SK-N-SH (cell line): ENCODE results near the gene DOP1B. TPM values are rescaled to one million over a fixed set of nuclear protein-coding genes. Genes with fewer than 3 reads are reported as not detected.

ENCODE experiments used
- CTCF ChIA-PET: fragments of 300-600, 350-600 bp; formaldehyde crosslinking; extraction: SDS; loops from one replicate; lab custom pipeline; 2021; lab: Yijun Ruan, JAX
- POLR2A ChIA-PET: fragments of 350-600 bp; sonication (Branson Sonifier 250); formaldehyde crosslinking; extraction: SDS; loops from one replicate; lab custom pipeline; 2020; ENCODE audit warnings: antibody characterized with exemption, inconsistent platforms; lab: Yijun Ruan, JAX
- DNase-seq: peaks from one replicate; pipeline ENCODE4 v3.0.0; 2012
- H2AFZ ChIP-seq: fragments of 200-600 bp; sonication (generic); 2 replicates; pipeline ENCODE4 v1.8.1; 2016; ENCODE audit warnings: antibody characterized with exemption, mild to moderate bottlenecking, low read depth
- H3F3A ChIP-seq: fragments of 200-600 bp; sonication (generic); replicated peaks from 2 replicates; pipeline ENCODE3; 2016; ENCODE audit warnings: antibody characterized with exemption, mild to moderate bottlenecking; ENCODE audit not compliant: insufficient read depth
- H3K27ac ChIP-seq, 2 experiments: fragments of 200-500 bp in 1 of 2; fragments of 200-600 bp in 1 of 2; sonication (Bioruptor generic) in 1 of 2; sonication (generic), shearing (Covaris generic) in 1 of 2; 2 replicates each; pipeline versions ENCODE4 v1.5.1 to v1.6.1; 2014 to 2016; ENCODE audit warnings: low read depth in 2 of 2, inconsistent platforms in 1 of 2, low read length in 1 of 2, mild to moderate bottlenecking in 1 of 2, mixed read lengths in 1 of 2
- H3K27me3 ChIP-seq: fragments of 200-600 bp; sonication (generic), shearing (Covaris generic); 2 replicates; pipeline ENCODE4 v1.6.1; 2016; ENCODE audit warnings: mixed run types; ENCODE audit not compliant: insufficient read depth
- H3K36me3 ChIP-seq, 2 experiments: fragments of 200-500 bp in 1 of 2; fragments of 200-600 bp in 1 of 2; sonication (Bioruptor generic) in 1 of 2; sonication (generic) in 1 of 2; replicated peaks in 1 of 2; 2 replicates each; pipeline versions ENCODE3 to v1.5.1; 2014 to 2016; ENCODE audit warnings: low read length in 1 of 2, mild to moderate bottlenecking in 1 of 2; ENCODE audit not compliant: insufficient read depth in 2 of 2, control insufficient read depth in 1 of 2
- H3K4me1 ChIP-seq, 2 experiments: fragments of 200-500 bp in 1 of 2; fragments of 200-600 bp in 1 of 2; sonication (Bioruptor generic) in 1 of 2; sonication (generic), shearing (Covaris generic) in 1 of 2; 2 replicates each; pipeline versions ENCODE4 v1.5.1 to v1.6.1; 2014 to 2016; ENCODE audit warnings: low read depth in 1 of 2, low read length in 1 of 2, mixed run types in 1 of 2; ENCODE audit not compliant: insufficient read depth in 2 of 2, control insufficient read depth in 1 of 2
- H3K4me2 ChIP-seq: fragments of 200-600 bp; sonication (generic), shearing (Covaris generic); 2 replicates; pipeline ENCODE4 v1.6.1; 2017; ENCODE audit warnings: mixed run types
- H3K4me3 ChIP-seq, 2 experiments: fragments of 200-500 bp in 1 of 2; fragments of 200-600 bp in 1 of 2; sonication (Bioruptor generic) in 1 of 2; sonication (generic), shearing (Covaris generic) in 1 of 2; 2 replicates each; pipeline versions ENCODE4 v1.5.1 to v1.8.1; 2014 to 2016; ENCODE audit warnings: low read depth in 2 of 2, inconsistent platforms in 1 of 2, low read length in 1 of 2, mild to moderate bottlenecking in 1 of 2, mixed read lengths in 1 of 2, moderate library complexity in 1 of 2
- H3K79me2 ChIP-seq: fragments of 200-600 bp; sonication (generic); 2 replicates; pipeline ENCODE4 v1.8.1; 2017; ENCODE audit warnings: mild to moderate bottlenecking; ENCODE audit not compliant: insufficient read depth
- H3K9ac ChIP-seq: fragments of 200-600 bp; sonication (generic); 2 replicates; pipeline ENCODE4 v1.6.1; 2017; ENCODE audit warnings: mixed run types
- H3K9me2 ChIP-seq: fragments of 200-600 bp; sonication (generic); 2 replicates; pipeline ENCODE4 v1.6.1; 2017; ENCODE audit warnings: mixed run types
- H3K9me3 ChIP-seq: fragments of 200-600 bp; sonication (generic); 2 replicates; pipeline ENCODE4 v1.6.1; 2017; ENCODE audit warnings: mixed run types, mild to moderate bottlenecking, moderate library complexity
- H4K20me1 ChIP-seq: fragments of 200-600 bp; sonication (generic); 2 replicates; pipeline ENCODE4 v1.6.1; 2017; ENCODE audit warnings: mild to moderate bottlenecking, mixed run types; ENCODE audit not compliant: insufficient read depth
- CTCF ChIP-seq: fragments of 200-600 bp; sonication (generic); IDR thresholded peaks from 2 replicates; pipeline ENCODE4 v1.6.1; 2017; ENCODE audit warnings: antibody characterized with exemption, mild to moderate bottlenecking, moderate library complexity
- ELF1 ChIP-seq: IDR thresholded peaks from 2 replicates; pipeline ENCODE4 v1.4.0; 2012
- EZH2phosphoT487 ChIP-seq: fragments of 200-600 bp; sonication (generic); IDR thresholded peaks from 2 replicates; pipeline ENCODE4 v1.6.1; 2017; ENCODE audit warnings: low read depth, mixed run types, mild to moderate bottlenecking, antibody characterized with exemption, moderate library complexity, borderline replicate concordance
- FOXM1 ChIP-seq: IDR thresholded peaks from 2 replicates; pipeline ENCODE4 v1.4.0; 2012; ENCODE audit warnings: low read depth, mild to moderate bottlenecking
- GATA2 ChIP-seq: sonication (generic); formaldehyde crosslinking; IDR thresholded peaks from 2 replicates; pipeline ENCODE4 v1.5.0; 2020; ENCODE audit warnings: mild to moderate bottlenecking, missing genetic modification reagents
- IRF3 ChIP-seq: fragments of 150-350 bp; IDR thresholded peaks from 2 replicates; pipeline ENCODE4 v1.6.1; 2016; ENCODE audit warnings: mild to moderate bottlenecking, low read depth, low read length
- JUND ChIP-seq: IDR thresholded peaks from 2 replicates; pipeline ENCODE4 v1.4.0; 2012
- MAX ChIP-seq: IDR thresholded peaks from 2 replicates; pipeline ENCODE4 v1.4.0; 2012; ENCODE audit warnings: low read depth
- MXI1 ChIP-seq: IDR thresholded peaks from 2 replicates; pipeline ENCODE4 v1.6.1; 2012; ENCODE audit warnings: mild to moderate bottlenecking, low read depth, low read length, improper control_type of control experiment
- NFIC ChIP-seq: IDR thresholded peaks from 2 replicates; pipeline ENCODE4 v1.4.0; 2012; ENCODE audit warnings: borderline replicate concordance
- NRF1 ChIP-seq: IDR thresholded peaks from 2 replicates; pipeline ENCODE4 v1.6.1; 2012; ENCODE audit warnings: low read depth, mild to moderate bottlenecking, low read length
- POLR2AphosphoS5 ChIP-seq: IDR thresholded peaks from 2 replicates; pipeline ENCODE4 v1.6.1; 2012; ENCODE audit warnings: low read depth, low read length
- RAD21 ChIP-seq: IDR thresholded peaks from 2 replicates; pipeline ENCODE4 v1.6.1; 2012; ENCODE audit warnings: mild to moderate bottlenecking, low read length
- RCOR1 ChIP-seq: fragments of 150-350 bp; IDR thresholded peaks from 2 replicates; pipeline ENCODE4 v1.6.1; 2017; ENCODE audit warnings: antibody characterized with exemption, low read length
- RXRA ChIP-seq: IDR thresholded peaks from 2 replicates; pipeline ENCODE4 v1.4.0; 2012; ENCODE audit warnings: low read depth, mild to moderate bottlenecking, borderline replicate concordance
- SIN3A ChIP-seq: IDR thresholded peaks from 2 replicates; pipeline ENCODE4 v1.6.1; 2012; ENCODE audit warnings: low read depth, mild to moderate bottlenecking, low read length, moderate library complexity, borderline replicate concordance
- WGBS: methylation state at CpG from one replicate; pipeline ENCODE4 v1.1.6; 2017; ENCODE audit warnings: low lambda C conversion rate; 5-methylcytosine and 5-hydroxymethylcytosine counted together
- polyA plus RNA-seq, 3 experiments: library from polyadenylated mRNA; depleted of rRNA; stranded (reverse); fragments of >200 nt; gene quantifications; 2 replicates each; pipeline ENCODE4 v1.2.3, GENCODE V29; 2012
- TF ChIP-seq, protein P1 (sequence below): IDR thresholded peaks from 2 replicates; pipeline ENCODE4 v1.4.0; 2012; ENCODE audit warnings: low read depth, borderline replicate concordance
- TF ChIP-seq, protein P2 (sequence below): fragments of 150-350 bp; IDR thresholded peaks from 2 replicates; pipeline ENCODE4 v1.6.1; 2017; ENCODE audit warnings: antibody characterized with exemption, low read length, low read depth, borderline replicate concordance

The DOP1B gene
- polyA plus RNA-seq, 1 of the 3 experiments (the other 2 are of a cell fraction) = 4.9 TPM

GRCh38 chr21:36160850-36161178, 4.2 kb downstream of the DOP1B start:
- WGBS = 97% methylated on average over 2 of the region's 2 CpGs
- peaks cover 44% of the 10 kb centered on the region for H3K79me2 ChIP-seq

More at GRCh38 chr21:36160850-36161178, 4.2 kb downstream of the DOP1B start:
- TF ChIP-seq EZH2phosphoT487 (no peak), NFIC (no peak), JUND (no peak), POLR2AphosphoS5 (no peak), MXI1 (no peak), GATA2 (CRISPR knock-in tag) (no peak), RCOR1 (no peak), FOXM1 (no peak), SIN3A (no peak), NRF1 (no peak), IRF3 (no peak), RAD21 (no peak), MAX (no peak), CTCF (no peak), RXRA (no peak), ELF1 (no peak)
- TF ChIP-seq, protein P1, sequence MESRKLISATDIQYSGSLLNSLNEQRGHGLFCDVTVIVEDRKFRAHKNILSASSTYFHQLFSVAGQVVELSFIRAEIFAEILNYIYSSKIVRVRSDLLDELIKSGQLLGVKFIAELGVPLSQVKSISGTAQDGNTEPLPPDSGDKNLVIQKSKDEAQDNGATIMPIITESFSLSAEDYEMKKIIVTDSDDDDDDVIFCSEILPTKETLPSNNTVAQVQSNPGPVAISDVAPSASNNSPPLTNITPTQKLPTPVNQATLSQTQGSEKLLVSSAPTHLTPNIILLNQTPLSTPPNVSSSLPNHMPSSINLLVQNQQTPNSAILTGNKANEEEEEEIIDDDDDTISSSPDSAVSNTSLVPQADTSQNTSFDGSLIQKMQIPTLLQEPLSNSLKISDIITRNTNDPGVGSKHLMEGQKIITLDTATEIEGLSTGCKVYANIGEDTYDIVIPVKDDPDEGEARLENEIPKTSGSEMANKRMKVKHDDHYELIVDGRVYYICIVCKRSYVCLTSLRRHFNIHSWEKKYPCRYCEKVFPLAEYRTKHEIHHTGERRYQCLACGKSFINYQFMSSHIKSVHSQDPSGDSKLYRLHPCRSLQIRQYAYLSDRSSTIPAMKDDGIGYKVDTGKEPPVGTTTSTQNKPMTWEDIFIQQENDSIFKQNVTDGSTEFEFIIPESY = no peak
- TF ChIP-seq, protein P2, sequence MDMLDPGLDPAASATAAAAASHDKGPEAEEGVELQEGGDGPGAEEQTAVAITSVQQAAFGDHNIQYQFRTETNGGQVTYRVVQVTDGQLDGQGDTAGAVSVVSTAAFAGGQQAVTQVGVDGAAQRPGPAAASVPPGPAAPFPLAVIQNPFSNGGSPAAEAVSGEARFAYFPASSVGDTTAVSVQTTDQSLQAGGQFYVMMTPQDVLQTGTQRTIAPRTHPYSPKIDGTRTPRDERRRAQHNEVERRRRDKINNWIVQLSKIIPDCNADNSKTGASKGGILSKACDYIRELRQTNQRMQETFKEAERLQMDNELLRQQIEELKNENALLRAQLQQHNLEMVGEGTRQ = no peak
- H3K9me2 ChIP-seq = no peaks in the 10 kb centered on the region
- H4K20me1 ChIP-seq = no peaks in the 10 kb centered on the region
- no peak overlapping the region for H3K27ac ChIP-seq
- H3K9ac ChIP-seq = no peak overlapping the region
- no peaks in the 10 kb centered on the region for H3F3A ChIP-seq
- peaks cover 0 to 9% of the 10 kb centered on the region in 2 experiments; a peak in 1 of 4 replicates for H3K4me1 ChIP-seq
- DNase-seq = no peak
- H3K9me3 ChIP-seq = no peaks in the 10 kb centered on the region
- H3K4me2 ChIP-seq = no peak overlapping the region
- H2AFZ ChIP-seq = no peak overlapping the region
- no peaks in the 10 kb centered on the region for H3K36me3 ChIP-seq
- CTCF ChIA-PET = interaction anchor here (1.3 kb wide), 2 partner anchors 20 to 208 kb away, joined by 4 read pairs; no protein-coding TSS in a partner anchor
- no peak overlapping the region for H3K4me3 ChIP-seq
- POLR2A ChIA-PET = no interaction called here
- no peaks in the 10 kb centered on the region for H3K27me3 ChIP-seq
